Neuron (in vitro differentiated cells): ENCODE results near the gene MINDY4B.
"Not testable (repeated sequence)": the region's sequence is repeated elsewhere in the genome, so short reads cannot be mapped to it uniquely, and the experiment has no call there.

Experiments
- H2AFZ ChIP-seq: one replicate; pipeline ENCODE4 v1.6.1; 2013; ENCODE audit warnings: low read depth, mild to moderate bottlenecking, inconsistent platforms, low read length, moderate library complexity
- H3K27me3 ChIP-seq: one replicate; pipeline ENCODE4 v1.6.1; 2013; ENCODE audit warnings: low read length; ENCODE audit not compliant: insufficient read depth
- H3K36me3 ChIP-seq: one replicate; pipeline ENCODE4 v1.6.1; 2013; ENCODE audit warnings: low read length; ENCODE audit not compliant: insufficient read depth
- H3K4me1 ChIP-seq: one replicate; pipeline ENCODE4 v1.6.1; 2013; ENCODE audit warnings: low read length; ENCODE audit not compliant: insufficient read depth
- H3K4me3 ChIP-seq: 2 replicates; pipeline ENCODE4 v1.5.1; 2013; ENCODE audit warnings: mild to moderate bottlenecking, low read length, moderate library complexity
- H3K9me3 ChIP-seq: one replicate; pipeline ENCODE4 v1.6.1; 2013; ENCODE audit warnings: low read length

Gene MINDY4B

GRCh38 chr3:150863921-150864320, 41.3 kb downstream of the MINDY4B start:
- not testable (repeated sequence) for H2AFZ ChIP-seq, H3K4me1 ChIP-seq, H3K27me3 ChIP-seq, H3K4me3 ChIP-seq, H3K36me3 ChIP-seq, H3K9me3 ChIP-seq

DNA sequence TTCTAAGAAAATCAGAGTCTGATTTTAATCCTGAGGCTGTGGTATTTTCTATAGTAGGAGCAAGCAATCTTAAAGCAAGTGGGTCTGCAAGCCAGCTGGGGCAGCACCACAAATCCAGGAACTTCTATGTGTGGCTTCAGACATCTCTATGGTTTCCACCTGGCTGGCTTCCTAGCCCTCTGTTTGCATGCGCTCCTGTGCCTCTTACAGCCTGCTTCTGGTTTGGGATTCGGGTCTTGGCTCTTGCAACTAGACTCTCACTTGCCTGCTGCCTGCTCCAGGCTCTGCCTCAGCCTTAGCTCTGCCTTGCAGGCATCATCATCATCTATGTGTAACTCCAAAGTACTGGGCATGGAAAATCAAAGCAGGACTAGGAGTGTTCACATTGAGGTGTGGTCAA, 43.4 kb downstream of the MINDY4B start:
- Histone ChIP-seq H3K36me3 (no peaks in the 10 kb centered on the region), H2AFZ (no peak overlapping the region), H3K27me3 (peaks cover 3% of the 10 kb centered on the region), H3K4me3 (no peak overlapping the region), H3K4me1 (peaks cover 3% of the 10 kb centered on the region), H3K9me3 (no peaks in the 10 kb centered on the region)

DNA sequence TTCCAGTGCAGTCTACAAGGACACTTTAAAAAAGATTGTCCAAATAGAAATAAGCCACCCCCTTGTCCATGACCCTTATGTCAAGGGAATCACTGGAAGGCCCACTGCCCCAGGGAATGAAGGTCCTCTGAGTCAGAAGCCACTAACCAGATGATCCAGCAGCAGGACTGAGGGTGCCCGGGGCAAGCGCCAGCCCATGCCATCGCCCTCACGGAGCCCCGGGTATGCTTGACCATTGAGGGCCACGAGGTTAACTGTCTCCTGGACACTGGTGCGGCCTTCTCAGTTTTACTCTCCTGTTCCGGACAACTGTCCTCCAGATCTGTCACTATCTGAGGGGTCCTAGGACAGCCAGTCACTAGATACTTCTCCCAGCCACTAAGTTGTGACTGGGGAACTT, 47.3 kb downstream of the MINDY4B start:
- H2AFZ ChIP-seq, H3K36me3 ChIP-seq, H3K9me3 ChIP-seq, H3K27me3 ChIP-seq, H3K4me1 ChIP-seq, H3K4me3 ChIP-seq: not testable (repeated sequence)

DNA sequence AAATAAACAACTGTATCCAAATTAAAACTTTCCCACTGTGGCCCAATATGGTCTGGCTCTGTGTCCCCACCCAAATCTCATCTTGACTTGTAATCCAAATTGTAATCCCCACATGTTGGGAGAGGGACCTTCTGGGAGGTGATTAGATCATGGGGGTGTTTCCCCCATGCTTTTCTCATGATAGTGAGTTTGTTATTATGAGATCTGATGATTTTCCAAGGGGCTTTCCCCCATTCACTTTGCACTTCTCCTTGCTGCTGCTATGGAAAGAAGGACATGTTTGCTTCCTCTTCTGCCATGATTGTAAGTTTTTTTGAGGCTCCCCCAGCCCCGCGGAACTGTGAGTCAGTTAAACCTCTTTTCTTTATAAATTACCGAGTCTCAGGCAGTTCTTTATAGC, 55.0 kb downstream of the MINDY4B start:
- no peaks in the 10 kb centered on the region for H3K4me1 ChIP-seq
- H3K9me3 ChIP-seq = no peaks in the 10 kb centered on the region
- no peak overlapping the region for H2AFZ ChIP-seq
- H3K4me3 ChIP-seq = no peak overlapping the region
- H3K36me3 ChIP-seq = no peaks in the 10 kb centered on the region
- no peaks in the 10 kb centered on the region for H3K27me3 ChIP-seq

DNA sequence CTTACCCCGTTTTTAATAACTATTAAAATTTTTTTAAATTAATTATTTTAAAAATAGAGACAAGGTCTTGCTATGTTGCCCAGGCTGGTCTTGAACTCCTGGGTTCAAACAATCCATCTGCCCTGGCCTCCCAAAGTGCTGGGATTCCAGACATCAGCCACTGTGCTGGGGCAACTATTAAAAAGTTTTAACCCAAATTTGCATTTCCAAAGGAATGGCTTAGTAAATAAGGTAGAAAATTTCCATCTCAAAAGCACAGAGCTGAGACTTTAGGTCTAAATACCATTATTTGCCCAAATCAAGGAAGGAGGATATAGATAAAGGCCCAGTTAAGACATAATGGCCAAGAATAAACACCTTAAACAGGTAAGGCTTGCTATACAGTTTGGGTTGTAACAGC, 56.4 kb downstream of the MINDY4B start:
- Histone ChIP-seq H3K9me3 (no peaks in the 10 kb centered on the region), H3K27me3 (no peaks in the 10 kb centered on the region), H3K4me3 (no peak overlapping the region), H2AFZ (no peak overlapping the region), H3K36me3 (no peaks in the 10 kb centered on the region), H3K4me1 (no peaks in the 10 kb centered on the region)

- H3K27me3 ChIP-seq = peaks cover 3% of the 10 kb centered on the region
- no peaks in the 10 kb centered on the region for H3K4me1 ChIP-seq
- H3K4me3 ChIP-seq = no peak overlapping the region
- H3K9me3 ChIP-seq = no peaks in the 10 kb centered on the region
- no peak overlapping the region for H2AFZ ChIP-seq
- no peaks in the 10 kb centered on the region for H3K36me3 ChIP-seq
Observed at GRCh38 chr3:150847433-150847832, 57.8 kb downstream of the MINDY4B start.

DNA sequence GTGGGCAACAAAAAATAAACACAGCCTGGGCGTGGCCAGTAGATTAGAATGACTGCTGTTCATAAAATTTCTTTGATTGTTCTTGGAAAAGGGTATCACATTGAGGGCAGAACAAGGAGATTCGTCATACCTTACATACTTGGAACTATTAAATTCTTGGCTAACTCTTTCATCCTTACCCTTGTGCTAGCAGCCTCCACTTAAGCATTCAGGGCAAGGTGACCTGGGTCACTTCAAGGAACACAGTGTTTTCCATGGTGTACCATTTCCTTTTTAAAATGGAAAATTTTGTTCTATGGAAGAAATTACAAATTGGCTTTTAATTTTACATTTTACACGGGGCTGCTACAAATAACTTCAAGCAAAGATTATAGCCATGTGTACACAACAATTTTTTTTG, 60.8 kb downstream of the MINDY4B start:
- no peak overlapping the region for H2AFZ ChIP-seq
- H3K27me3 ChIP-seq = peaks cover 3% of the 10 kb centered on the region
- no peaks in the 10 kb centered on the region for H3K36me3 ChIP-seq
- no peaks in the 10 kb centered on the region for H3K4me1 ChIP-seq
- no peaks in the 10 kb centered on the region for H3K9me3 ChIP-seq
- no peak overlapping the region for H3K4me3 ChIP-seq

DNA sequence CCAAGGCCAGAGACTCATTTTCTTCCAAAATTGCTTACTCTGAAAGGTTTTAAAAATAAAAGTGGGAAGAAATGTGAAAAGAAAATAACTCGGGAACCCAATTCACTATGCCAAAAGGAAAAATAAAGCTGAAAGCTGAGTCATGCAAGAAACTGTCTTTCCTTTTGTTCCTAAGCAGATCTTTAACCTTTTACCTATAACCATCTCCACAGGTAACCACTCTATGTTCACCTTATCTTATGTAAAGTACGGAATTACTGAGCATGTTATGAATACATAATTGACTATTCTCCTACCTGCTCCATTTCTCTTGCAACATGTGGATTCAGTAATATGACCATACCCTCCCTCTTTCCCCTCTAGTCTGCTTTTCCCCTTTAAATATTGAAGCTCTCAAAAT, 62.0 kb downstream of the MINDY4B start:
- no peaks in the 10 kb centered on the region for H3K9me3 ChIP-seq
- no peak overlapping the region for H3K4me3 ChIP-seq
- no peaks in the 10 kb centered on the region for H3K36me3 ChIP-seq
- peaks cover 3% of the 10 kb centered on the region for H3K27me3 ChIP-seq
- H3K4me1 ChIP-seq = no peaks in the 10 kb centered on the region
- H2AFZ ChIP-seq = no peak overlapping the region

- no peaks in the 10 kb centered on the region for H3K9me3 ChIP-seq
Observed at GRCh38 chr3:150840802-150841515, 64.3 kb downstream of the MINDY4B start.

DNA sequence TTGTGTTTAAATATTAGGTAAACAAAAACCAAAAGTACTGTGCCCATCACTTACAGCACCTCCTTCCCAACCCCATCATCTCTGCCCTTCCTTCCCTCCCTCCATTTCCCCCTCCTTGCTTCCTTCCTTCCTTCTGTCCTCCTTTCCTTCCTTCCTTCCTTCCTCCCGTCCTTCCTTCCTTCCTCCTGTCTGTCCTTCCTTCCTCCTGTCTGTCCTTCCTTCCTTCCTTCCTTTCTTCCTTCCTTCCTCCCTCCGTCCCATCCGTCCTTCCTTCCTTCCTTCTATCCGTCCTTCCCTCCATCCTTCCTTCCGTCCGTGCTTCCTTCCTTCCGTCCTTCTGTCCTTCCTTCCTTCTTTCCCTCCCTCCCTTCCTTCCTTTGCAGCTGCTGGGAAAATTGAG, 74.5 kb downstream of the MINDY4B start:
- H2AFZ ChIP-seq = no peak overlapping the region
- H3K27me3 ChIP-seq = no peaks in the 10 kb centered on the region
- H3K4me1 ChIP-seq = no peaks in the 10 kb centered on the region
- no peaks in the 10 kb centered on the region for H3K9me3 ChIP-seq
- H3K4me3 ChIP-seq = no peak overlapping the region
- H3K36me3 ChIP-seq = no peaks in the 10 kb centered on the region

More at GRCh38 chr3:150840802-150841515, 64.3 kb downstream of the MINDY4B start:
- H3K4me3 ChIP-seq = no peak overlapping the region
- peaks cover 3% of the 10 kb centered on the region for H3K27me3 ChIP-seq
- H3K36me3 ChIP-seq = no peaks in the 10 kb centered on the region
- H3K4me1 ChIP-seq = no peaks in the 10 kb centered on the region
- no peak overlapping the region for H2AFZ ChIP-seq

DNA sequence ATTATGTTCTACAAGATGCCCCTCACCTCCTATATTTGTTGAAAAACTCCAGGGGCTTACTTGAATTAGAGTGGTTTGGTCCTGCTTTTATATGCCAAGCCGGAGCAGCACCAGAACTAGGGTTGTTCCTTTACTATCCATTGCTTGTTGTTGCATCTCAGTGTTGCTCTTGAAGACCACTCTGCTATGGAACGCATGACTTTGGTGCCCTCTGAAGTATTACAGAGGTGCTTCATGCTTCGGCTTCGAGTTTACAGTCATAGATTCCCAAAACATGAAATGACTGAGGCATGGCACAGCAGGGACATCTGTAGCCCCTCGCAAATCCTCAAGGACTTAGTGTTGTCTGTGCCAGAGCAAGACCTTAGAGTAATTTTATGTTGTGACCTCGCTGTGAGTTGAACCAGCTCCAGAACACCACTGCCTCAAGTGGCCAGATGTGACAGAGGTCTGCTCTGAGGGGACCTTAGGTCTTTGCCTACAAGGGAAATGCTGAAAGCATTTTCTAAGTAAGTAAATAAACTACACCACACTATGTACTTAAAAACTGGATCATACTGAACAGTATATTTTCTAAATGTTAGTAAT, 75.1 kb downstream of the MINDY4B start:
- Histone ChIP-seq H3K9me3 (no peaks in the 10 kb centered on the region), H3K4me1 (no peaks in the 10 kb centered on the region), H3K27me3 (no peaks in the 10 kb centered on the region), H3K36me3 (no peaks in the 10 kb centered on the region), H2AFZ (no peak overlapping the region), H3K4me3 (no peak overlapping the region)

GRCh38 chr3:150829408-150829807, 75.8 kb downstream of the MINDY4B start:
- Histone ChIP-seq H3K36me3 (no peaks in the 10 kb centered on the region), H3K4me1 (no peaks in the 10 kb centered on the region), H3K27me3 (no peaks in the 10 kb centered on the region), H3K9me3 (no peaks in the 10 kb centered on the region), H3K4me3 (no peak overlapping the region), H2AFZ (no peak overlapping the region)

DNA sequence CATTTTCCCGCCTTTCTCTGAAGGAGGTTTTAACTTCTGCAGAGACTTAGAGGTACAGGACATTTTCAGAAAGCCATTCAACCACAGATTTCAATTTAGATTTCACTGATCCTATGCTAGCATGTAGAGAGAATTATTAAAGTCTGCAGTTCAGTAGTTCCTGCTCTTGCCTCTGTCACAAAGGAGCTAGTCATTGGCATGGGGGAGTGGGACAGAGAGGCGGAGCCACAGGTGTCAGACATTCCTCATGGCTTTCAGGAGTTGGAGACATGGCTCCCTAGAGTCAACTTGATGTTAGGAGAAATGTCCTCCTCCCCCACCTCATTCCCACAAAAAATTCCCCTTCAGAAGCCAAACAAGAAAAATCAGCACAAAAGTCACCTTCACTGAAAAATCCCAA, 76.2 kb downstream of the MINDY4B start:
- no peak overlapping the region for H3K4me3 ChIP-seq
- no peaks in the 10 kb centered on the region for H3K4me1 ChIP-seq
- no peaks in the 10 kb centered on the region for H3K27me3 ChIP-seq
- H3K9me3 ChIP-seq = no peaks in the 10 kb centered on the region
- no peaks in the 10 kb centered on the region for H3K36me3 ChIP-seq
- no peak overlapping the region for H2AFZ ChIP-seq

DNA sequence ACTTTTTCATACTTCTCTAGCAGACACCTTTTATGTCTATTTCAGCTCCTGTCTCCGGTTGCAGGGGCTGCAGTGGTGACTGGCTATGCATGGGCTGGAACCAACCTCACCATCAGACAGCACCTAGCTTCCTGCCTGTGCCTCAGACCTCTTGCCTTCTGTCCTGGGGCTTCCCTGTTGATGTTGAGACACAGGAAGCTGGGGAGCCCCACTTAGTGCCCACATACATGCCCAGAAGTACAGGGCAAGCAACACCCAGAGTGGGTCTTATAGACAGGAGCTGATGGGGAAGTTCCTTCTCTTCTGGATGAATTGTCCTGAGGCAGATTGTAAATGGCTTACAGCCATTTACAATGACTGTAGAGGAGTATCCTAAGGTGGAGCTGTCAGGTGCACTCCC, 77.0 kb downstream of the MINDY4B start:
- no peaks in the 10 kb centered on the region for H3K9me3 ChIP-seq
- H3K4me1 ChIP-seq = no peaks in the 10 kb centered on the region

More for the DNA sequence above, 77.0 kb downstream of the MINDY4B start:
- H3K36me3 ChIP-seq = no peaks in the 10 kb centered on the region
- no peak overlapping the region for H2AFZ ChIP-seq
- no peaks in the 10 kb centered on the region for H3K27me3 ChIP-seq
- H3K4me3 ChIP-seq = no peak overlapping the region
